Activated CD4-positive, alpha-beta memory T cell treated with anti-CD3 and anti-CD28 coated beads, Interleukin-2, amount 10 ng/mL, durations not matched to agents 7 days and 5 days (primary cell): ENCODE results near the gene F10. TPM values are rescaled to one million over a fixed set of nuclear protein-coding genes. Genes with fewer than 3 reads are reported as not detected.
"Not testable (repeated sequence)": the region's sequence is repeated elsewhere in the genome, so short reads cannot be mapped to it uniquely, and the experiment has no call there.

Experiments used
- CTCF ChIA-PET: fragments of 350-600 bp; sonication (Branson Sonifier 250); formaldehyde crosslinking; loops from one replicate; lab custom pipeline; 2021; ENCODE audit warnings: antibody characterized with exemption, inconsistent platforms; lab: Charles Lee
- POLR2A ChIA-PET: fragments of 350-600 bp; sonication (Branson Sonifier 250); formaldehyde crosslinking; loops from one replicate; lab custom pipeline; 2021; ENCODE audit warnings: antibody characterized with exemption; lab: Charles Lee
- DNase-seq: peaks from one replicate; pipeline ENCODE4 v3.0.0-alpha.2; 2020
- H3K27ac Mint-ChIP-seq: one replicate; pipeline ENCODE4 v1.8.0; 2021; ENCODE audit warnings: mild to moderate bottlenecking, mixed read lengths
- H3K27me3 Mint-ChIP-seq: one replicate; pipeline ENCODE4 v1.8.0; 2021; ENCODE audit warnings: mixed read lengths
- H3K36me3 Mint-ChIP-seq: one replicate; pipeline ENCODE4 v1.8.0; 2021; ENCODE audit warnings: low read depth, mixed read lengths
- H3K4me1 Mint-ChIP-seq: one replicate; pipeline ENCODE4 v1.8.0; 2021; ENCODE audit warnings: mixed read lengths
- H3K4me3 Mint-ChIP-seq: one replicate; pipeline ENCODE4 v1.8.0; 2021; ENCODE audit warnings: mild to moderate bottlenecking, mixed read lengths
- H3K9me3 Mint-ChIP-seq: one replicate; pipeline ENCODE4 v1.8.0; 2021; ENCODE audit warnings: mixed read lengths
- total RNA-seq, 2 experiments: library from RNA; stranded (reverse); gene quantifications; one replicate each; pipeline ENCODE4 v1.2.3, GENCODE V29; 2021

The F10 gene
- total RNA-seq: not detected

- no peak within 1 kb of the TSS for H3K27ac Mint-ChIP-seq
- ChIA-PET POLR2A (no interaction called here), CTCF (interaction anchor here (0.7 kb wide), 1 partner anchor 20 kb away, joined by 9 read pairs; no protein-coding TSS in a partner anchor)
- no peak for DNase-seq
- H3K36me3 Mint-ChIP-seq: no peaks in the 10 kb centered on the region
- peaks cover 12% of the 10 kb centered on the region for H3K27me3 Mint-ChIP-seq
- H3K9me3 Mint-ChIP-seq: no peaks in the 10 kb centered on the region
- H3K4me3 Mint-ChIP-seq: no peak within 1 kb of the TSS
- no peaks in the 10 kb centered on the region for H3K4me1 Mint-ChIP-seq
These were observed at the start of gene F10 for GRCh38 chr13:113122550-113123225. Gene F10 (plus strand): TSS chr13:113122799. CDS start chr13:113122856, 57 bp downstream.

GRCh38 chr13:113073942-113074341 is 48.7 kb upstream of the F10 start:
- Mint-ChIP-seq H3K27ac (no peak overlapping the region), H3K4me1 (no peaks in the 10 kb centered on the region), H3K27me3 (no peaks in the 10 kb centered on the region), H3K4me3 (no peak overlapping the region), H3K9me3 (no peaks in the 10 kb centered on the region), H3K36me3 (no peaks in the 10 kb centered on the region)
- POLR2A ChIA-PET: no interaction called here
- DNase-seq: no peak
- CTCF ChIA-PET: no interaction called here

- Mint-ChIP-seq H3K27me3 (no peaks in the 10 kb centered on the region), H3K36me3 (no peaks in the 10 kb centered on the region), H3K4me3 (no peak overlapping the region), H3K27ac (no peak overlapping the region), H3K9me3 (no peaks in the 10 kb centered on the region), H3K4me1 (no peaks in the 10 kb centered on the region)
- ChIA-PET CTCF (no interaction called here), POLR2A (no interaction called here)
- DNase-seq: no peak
These were observed 48.2 kb upstream of the F10 start for GRCh38 chr13:113074401-113074800.

DNA sequence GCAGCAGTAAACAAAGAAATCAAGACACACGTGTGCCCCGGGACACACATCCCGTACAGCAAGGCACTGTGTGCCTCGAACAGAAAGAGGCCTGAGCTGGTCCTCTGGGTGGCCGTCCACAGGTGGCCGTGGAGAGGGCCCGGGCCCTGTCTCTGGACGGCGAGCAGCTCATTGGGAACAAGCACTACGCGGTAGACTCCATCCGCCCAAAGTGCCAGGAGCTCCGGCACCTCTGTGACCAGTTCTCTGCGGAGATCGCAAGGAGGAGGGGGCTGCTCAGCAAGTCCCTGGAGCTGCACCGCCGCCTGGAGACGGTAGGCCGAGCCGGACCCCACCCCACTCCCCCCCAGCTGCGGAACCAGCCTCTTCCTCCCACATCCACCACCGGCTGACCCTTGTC is 47.7 kb upstream of the F10 start:
- CTCF ChIA-PET: no interaction called here
- H3K27me3 Mint-ChIP-seq: no peaks in the 10 kb centered on the region
- no peak overlapping the region for H3K27ac Mint-ChIP-seq

DNA sequence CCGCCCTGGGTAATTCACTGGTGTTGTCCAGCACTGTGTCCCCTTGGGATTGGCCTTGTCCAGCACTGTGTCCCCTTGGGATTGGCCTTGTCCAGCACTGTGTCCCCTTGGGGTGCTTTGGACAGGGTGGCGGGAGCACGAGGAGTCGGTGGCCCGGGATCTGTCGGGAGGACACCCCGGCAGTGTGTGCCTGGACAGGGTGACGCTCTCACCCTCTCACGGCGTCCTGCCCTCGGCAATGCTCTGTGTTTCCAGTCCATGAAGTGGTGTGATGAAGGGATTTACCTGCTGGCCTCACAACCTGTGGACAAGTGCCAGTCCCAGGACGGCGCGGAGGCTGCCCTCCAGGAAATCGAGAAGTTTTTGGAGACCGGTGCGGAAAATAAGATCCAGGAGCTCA is 46.9 kb upstream of the F10 start:
- POLR2A ChIA-PET: no interaction called here
- H3K27me3 Mint-ChIP-seq: no peaks in the 10 kb centered on the region
- no peaks in the 10 kb centered on the region for H3K9me3 Mint-ChIP-seq
- no peak for DNase-seq
- H3K4me1 Mint-ChIP-seq: no peaks in the 10 kb centered on the region
- H3K4me3 Mint-ChIP-seq: no peak overlapping the region
- no peak overlapping the region for H3K27ac Mint-ChIP-seq
- no peaks in the 10 kb centered on the region for H3K36me3 Mint-ChIP-seq
- CTCF ChIA-PET: no interaction called here

More for the DNA sequence above, 47.7 kb upstream of the F10 start:
- DNase-seq: no peak
- no peaks in the 10 kb centered on the region for H3K4me1 Mint-ChIP-seq
- H3K36me3 Mint-ChIP-seq: no peaks in the 10 kb centered on the region
- H3K4me3 Mint-ChIP-seq: no peak overlapping the region
- POLR2A ChIA-PET: no interaction called here
- H3K9me3 Mint-ChIP-seq: no peaks in the 10 kb centered on the region

DNA sequence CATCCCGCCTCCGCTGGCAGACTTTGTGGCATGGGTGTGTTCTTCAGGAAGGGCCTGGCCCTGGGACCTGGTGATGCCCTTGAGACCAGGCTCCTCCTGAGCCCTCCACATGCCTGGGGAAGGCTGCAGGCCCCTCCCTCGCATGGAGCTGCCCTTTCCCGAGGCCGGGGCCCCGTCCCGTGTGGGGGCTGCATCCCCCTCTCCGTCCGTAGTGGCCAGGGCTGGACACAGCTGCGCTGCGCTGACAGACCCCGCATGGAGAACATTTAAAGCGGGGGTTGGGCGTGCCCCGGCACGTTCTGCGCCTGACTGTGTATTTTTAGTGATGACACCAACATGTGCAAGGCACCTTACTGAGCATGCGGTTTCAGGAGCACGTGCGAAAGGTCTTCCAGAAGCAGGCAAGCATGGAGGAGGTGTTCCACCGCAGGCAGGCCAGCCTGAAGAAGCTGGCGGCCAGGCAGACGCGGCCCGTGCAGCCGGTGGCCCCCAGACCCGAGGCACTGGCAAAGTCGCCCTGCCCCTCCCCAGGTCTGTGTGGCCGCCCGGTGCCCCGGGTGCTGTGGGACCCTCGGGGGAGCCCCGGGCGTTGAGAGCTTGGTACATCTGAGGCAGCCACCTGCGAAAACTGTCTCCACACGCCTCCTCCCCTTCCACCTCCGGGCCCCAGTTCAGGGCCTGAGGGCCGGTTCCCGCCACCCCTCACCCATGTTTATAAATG is 45.8 kb upstream of the F10 start:
- no peaks in the 10 kb centered on the region for H3K4me1 Mint-ChIP-seq
- H3K36me3 Mint-ChIP-seq: no peaks in the 10 kb centered on the region
- H3K4me3 Mint-ChIP-seq: no peak overlapping the region
- ChIA-PET CTCF (no interaction called here), POLR2A (no interaction called here)
- no peak for DNase-seq
- H3K9me3 Mint-ChIP-seq: no peaks in the 10 kb centered on the region
- no peaks in the 10 kb centered on the region for H3K27me3 Mint-ChIP-seq
- no peak overlapping the region for H3K27ac Mint-ChIP-seq

DNA sequence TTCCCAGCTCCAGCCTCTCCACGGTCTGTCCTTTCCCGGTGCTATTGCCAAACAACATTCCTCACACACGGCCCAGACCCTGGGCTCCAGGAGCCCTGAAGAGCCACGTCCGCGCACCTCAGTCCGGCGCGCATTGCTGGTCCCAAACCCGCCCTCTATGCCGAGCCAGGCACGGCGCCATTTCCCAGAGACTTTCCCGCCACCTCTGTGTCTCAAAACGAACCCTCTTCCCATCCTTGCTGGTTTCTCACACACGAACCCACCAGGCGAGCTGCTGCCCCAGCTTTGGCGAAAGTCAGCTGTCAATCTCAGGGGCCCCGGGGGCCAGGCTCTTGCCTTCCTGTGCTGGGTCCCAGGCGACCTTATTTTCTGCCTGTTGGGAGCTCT is 45.0 kb upstream of the F10 start:
- Mint-ChIP-seq H3K27ac (no peak overlapping the region), H3K4me3 (no peak overlapping the region), H3K27me3 (no peaks in the 10 kb centered on the region), H3K36me3 (no peaks in the 10 kb centered on the region), H3K4me1 (no peaks in the 10 kb centered on the region), H3K9me3 (no peaks in the 10 kb centered on the region)
- ChIA-PET CTCF (no interaction called here), POLR2A (no interaction called here)
- no peak for DNase-seq

DNA sequence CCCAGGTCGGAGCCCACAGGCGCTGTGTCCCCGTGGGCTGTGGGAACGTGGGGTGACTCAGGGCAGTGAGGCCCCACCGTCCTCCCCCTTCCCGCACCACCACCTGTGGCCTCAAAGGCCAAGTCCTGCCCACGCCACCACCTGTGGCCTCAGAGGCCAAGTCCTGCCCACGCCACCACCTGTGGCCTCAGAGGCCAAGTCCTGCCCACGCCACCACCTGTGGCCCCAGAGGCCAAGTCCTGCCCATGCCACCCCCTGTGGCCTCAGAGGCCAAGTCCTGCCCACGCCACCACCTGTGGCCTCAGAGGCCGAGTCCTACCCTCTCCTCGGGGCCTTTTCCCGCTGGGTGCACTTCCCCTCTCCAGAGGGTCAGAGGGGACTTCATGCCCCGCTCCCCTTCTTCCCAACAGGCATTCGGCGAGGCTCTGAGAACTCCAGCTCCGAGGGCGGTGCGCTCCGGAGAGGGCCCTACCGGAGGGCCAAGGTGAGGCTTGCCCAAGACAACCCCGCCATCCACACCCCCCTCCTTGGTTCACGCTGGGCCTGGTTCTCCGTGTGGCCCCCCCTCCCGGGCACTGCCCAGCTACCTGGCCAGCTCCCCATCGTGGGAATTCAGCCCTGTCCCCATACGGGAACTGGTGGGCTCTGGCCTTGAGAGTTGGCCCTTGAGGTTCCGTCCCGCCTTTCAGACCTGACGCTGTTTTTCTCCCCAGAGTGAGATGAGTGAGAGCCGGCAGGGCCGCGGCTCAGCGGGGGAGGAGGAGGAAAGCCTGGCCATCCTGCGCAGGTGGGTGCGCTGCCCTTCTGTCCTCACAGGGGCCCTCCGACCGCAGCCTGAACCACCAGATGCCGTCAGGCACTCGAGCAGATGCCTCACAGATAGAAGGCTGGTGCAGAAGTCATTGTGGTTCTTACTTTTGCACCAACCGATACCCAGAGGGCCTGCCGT is 44.4 kb upstream of the F10 start:
- no peak overlapping the region for H3K27ac Mint-ChIP-seq
- no peak overlapping the region for H3K4me3 Mint-ChIP-seq
- no peaks in the 10 kb centered on the region for H3K36me3 Mint-ChIP-seq
- H3K4me1 Mint-ChIP-seq: no peaks in the 10 kb centered on the region
- ChIA-PET POLR2A (no interaction called here), CTCF (no interaction called here)
- H3K9me3 Mint-ChIP-seq: no peaks in the 10 kb centered on the region
- H3K27me3 Mint-ChIP-seq: no peaks in the 10 kb centered on the region
- no peak for DNase-seq

- Mint-ChIP-seq H3K27me3 (no peaks in the 10 kb centered on the region), H3K36me3 (no peaks in the 10 kb centered on the region), H3K4me3 (no peak overlapping the region), H3K4me1 (no peaks in the 10 kb centered on the region), H3K9me3 (no peaks in the 10 kb centered on the region), H3K27ac (no peak overlapping the region)
- ChIA-PET POLR2A (no interaction called here), CTCF (no interaction called here)
- DNase-seq: no peak
These were observed 43.5 kb upstream of the F10 start for GRCh38 chr13:113078902-113079780.

GRCh38 chr13:113079781-113080080 is 42.9 kb upstream of the F10 start:
- H3K4me3 Mint-ChIP-seq, DNase-seq, H3K4me1 Mint-ChIP-seq, POLR2A ChIA-PET, H3K9me3 Mint-ChIP-seq, H3K27me3 Mint-ChIP-seq, H3K36me3 Mint-ChIP-seq, H3K27ac Mint-ChIP-seq, CTCF ChIA-PET: not testable (repeated sequence)

DNA sequence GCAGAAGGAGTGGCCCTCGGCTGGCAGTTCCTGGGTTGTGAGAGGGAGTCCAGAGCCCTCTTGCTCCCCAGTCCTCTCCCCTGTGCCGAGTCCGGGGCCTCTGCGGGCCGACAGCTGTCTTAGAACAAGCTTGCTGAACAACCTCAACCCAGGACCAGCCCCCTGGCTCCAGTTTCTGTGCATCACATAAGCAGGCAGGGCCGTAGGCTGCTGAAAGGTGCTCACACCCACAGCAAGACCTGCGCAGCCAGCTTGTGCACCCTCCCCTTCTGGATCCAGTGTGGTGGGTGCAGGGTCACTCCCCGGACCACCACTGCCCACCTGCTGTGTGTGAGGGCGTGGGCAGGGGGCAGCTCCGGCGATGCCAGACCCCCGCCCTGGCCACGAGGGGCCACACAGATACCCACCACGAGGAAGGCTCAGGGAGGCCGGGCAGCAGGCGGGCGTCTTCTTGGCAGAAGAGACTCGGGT is 42.2 kb upstream of the F10 start:
- CTCF ChIA-PET: no interaction called here
- H3K27me3 Mint-ChIP-seq: no peaks in the 10 kb centered on the region
- no peaks in the 10 kb centered on the region for H3K36me3 Mint-ChIP-seq
- H3K4me3 Mint-ChIP-seq: no peak overlapping the region
- H3K27ac Mint-ChIP-seq: no peak overlapping the region
- no peaks in the 10 kb centered on the region for H3K9me3 Mint-ChIP-seq
- H3K4me1 Mint-ChIP-seq: no peaks in the 10 kb centered on the region
- POLR2A ChIA-PET: no interaction called here
- DNase-seq: no peak

DNA sequence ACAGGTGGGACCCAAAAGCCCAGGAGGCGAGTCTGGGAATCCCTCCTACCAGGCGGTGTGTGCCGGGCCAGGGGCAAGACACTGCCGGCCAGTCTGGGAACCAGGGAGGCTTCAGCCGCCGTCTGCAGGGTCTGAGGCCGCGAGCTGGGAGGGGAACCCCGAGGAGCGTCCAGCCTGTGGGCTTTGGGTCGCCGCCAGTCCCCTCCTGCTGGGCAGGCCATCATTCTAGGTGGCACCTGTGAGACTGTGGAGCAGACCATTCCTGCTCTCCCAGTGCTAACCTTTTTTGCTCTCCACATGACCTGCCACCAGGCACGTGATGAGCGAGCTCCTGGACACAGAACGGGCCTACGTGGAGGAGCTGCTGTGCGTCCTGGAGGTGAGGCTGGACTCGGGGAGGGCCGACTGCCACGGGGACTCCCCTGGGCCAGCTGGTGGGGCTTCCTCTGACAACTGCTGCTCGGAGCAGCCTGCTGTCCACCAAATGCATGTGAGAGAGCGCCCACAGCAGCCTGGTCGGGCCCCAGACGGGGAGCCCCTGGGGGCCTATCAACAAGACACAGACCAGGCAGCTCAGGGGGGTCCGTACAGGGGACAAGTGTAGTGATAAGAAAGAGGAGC is 41.6 kb upstream of the F10 start:
- Mint-ChIP-seq H3K36me3 (no peaks in the 10 kb centered on the region), H3K4me1 (no peaks in the 10 kb centered on the region), H3K27ac (no peak overlapping the region), H3K27me3 (no peaks in the 10 kb centered on the region), H3K9me3 (no peaks in the 10 kb centered on the region), H3K4me3 (no peak overlapping the region)
- ChIA-PET POLR2A (no interaction called here), CTCF (no interaction called here)
- DNase-seq: no peak
